GM19043 (cell line): ENCODE data around the gene SPATA20.

ENCODE experiments used
- ATAC-seq: cut with Tn5 transposase; IDR thresholded peaks from one replicate; pipeline ENCODE4 v1.9.1; 2021; ENCODE audit warnings: low read depth; ENCODE audit not compliant: unreplicated experiment

SPATA20 gene

DNA sequence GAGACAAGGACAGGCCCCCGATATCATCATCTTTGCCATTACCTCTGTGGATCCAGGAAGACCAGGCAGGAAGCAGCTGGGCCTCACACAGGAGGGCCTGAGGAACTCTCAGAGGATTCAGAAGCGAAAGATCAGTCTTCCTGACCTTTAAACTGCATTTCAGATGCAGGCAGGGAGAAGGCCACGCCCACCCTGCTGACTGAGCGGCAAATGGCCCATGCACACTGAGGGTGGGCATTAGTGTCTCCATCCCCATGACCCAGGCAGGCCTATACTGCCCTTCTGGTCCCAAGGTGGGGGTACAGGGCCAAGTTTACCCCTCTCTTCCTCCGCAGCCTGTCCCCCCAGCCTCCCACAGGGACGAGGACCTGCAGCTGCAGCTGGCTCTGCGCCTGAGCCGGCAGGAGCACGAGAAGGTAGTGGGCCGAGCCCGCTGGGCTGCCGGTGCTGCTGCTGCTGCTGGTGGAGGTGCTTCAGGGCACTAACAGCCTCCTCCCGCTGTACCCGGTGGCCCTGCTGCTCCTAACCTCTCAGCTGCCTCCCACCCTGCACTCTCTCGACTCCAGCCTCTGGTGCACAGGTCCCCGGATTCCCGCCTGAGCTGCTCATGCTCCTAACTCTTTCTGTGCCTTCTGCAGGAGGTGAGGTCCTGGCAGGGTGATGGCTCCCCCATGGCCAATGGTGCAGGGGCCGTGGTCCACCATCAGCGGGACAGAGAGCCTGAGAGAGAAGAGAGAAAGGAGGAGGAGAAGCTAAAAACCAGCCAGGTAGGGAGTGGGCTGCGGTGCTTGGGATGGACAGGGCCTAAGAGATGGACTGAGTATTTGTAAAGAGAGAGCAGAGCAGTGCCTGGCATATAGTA lies 8.2 kb upstream of the SPATA20 start:
- ATAC-seq, result no peak

DNA sequence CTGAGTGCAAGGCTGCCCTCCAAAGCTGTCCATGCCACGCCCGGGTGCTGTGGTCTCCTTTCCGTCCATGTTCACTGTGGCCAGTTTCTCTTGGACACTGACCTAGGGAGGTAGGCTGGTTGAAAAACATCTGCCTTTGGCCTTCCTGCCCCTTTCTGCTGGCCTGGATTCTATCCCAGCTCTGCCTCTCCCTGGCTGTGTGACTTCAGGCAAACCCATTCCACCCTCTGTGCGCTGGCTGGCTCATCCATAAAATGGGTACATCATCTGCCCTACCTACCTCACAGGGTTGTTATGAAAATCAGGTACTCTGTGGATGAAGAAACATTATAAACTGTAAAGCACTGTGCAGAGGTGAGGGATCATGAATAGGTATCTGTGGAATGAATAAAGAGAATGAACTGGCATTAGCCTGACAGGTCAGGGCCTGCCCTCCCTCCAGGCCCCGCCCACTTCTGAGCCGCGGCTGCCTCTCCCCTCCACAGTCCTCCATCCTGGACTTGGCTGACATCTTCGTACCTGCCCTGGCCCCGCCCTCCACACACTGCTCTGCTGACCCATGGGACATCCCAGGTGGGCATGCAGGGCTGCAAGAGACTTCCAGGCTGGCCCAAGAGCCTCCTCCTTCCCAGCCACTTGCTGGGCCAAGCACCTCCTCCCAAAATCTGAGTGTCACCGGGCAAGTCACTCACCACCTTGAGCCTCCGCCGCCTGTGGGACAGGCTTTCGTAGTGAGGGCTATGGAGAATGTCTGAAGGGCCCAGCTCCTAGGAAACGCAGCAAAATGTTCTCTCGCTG lies 7.0 kb upstream of the SPATA20 start:
- ATAC-seq, result no peak

DNA sequence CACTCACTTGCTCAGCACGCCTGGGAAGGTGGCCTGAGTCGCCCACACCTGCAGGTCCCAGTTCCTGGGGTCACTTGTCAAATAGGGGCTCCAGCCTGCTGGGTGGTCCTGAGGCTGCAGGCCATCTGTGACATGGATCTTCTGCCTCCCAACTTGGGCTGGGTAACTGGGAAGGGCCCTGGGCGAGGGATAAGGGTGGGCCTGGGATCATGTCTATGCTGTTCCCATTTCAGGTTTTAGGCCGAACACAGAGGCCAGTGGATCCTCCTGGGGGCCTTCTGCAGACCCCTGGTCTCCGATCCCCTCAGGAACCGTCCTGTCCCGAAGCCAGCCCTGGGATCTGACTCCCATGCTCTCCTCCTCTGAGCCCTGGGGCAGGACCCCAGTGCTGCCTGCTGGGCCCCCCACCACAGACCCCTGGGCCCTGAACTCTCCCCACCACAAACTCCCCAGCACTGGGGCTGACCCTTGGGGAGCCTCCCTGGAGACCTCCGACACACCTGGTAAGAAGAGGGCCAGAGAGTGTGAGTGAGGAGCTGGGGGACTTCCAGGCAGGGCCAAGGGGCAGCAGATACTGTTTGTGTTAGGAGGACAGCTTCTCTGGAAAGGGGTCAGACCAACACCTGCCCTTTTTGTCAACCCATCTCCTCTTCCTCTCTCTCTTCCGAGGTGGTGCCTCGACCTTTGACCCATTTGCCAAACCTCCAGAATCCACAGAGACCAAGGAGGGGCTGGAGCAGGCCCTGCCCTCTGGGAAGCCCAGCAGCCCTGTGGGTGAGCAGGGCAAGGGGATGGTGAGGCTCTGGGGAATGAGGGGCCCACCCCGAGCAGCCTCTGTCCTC lies 6.2 kb upstream of the SPATA20 start:
- no peak for ATAC-seq

DNA sequence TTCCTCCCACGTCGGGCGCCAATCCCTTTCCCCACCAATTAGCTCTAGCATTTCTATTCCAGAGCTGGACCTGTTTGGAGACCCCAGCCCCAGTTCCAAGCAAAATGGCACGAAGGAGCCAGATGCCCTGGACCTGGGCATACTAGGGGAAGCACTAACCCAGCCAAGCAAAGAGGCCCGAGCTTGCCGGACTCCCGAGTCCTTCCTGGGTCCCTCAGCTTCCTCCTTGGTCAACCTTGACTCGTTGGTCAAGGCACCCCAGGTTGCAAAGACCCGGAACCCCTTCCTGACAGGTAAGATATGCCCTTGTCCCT lies 5.6 kb upstream of the SPATA20 start:
- no peak for ATAC-seq

DNA sequence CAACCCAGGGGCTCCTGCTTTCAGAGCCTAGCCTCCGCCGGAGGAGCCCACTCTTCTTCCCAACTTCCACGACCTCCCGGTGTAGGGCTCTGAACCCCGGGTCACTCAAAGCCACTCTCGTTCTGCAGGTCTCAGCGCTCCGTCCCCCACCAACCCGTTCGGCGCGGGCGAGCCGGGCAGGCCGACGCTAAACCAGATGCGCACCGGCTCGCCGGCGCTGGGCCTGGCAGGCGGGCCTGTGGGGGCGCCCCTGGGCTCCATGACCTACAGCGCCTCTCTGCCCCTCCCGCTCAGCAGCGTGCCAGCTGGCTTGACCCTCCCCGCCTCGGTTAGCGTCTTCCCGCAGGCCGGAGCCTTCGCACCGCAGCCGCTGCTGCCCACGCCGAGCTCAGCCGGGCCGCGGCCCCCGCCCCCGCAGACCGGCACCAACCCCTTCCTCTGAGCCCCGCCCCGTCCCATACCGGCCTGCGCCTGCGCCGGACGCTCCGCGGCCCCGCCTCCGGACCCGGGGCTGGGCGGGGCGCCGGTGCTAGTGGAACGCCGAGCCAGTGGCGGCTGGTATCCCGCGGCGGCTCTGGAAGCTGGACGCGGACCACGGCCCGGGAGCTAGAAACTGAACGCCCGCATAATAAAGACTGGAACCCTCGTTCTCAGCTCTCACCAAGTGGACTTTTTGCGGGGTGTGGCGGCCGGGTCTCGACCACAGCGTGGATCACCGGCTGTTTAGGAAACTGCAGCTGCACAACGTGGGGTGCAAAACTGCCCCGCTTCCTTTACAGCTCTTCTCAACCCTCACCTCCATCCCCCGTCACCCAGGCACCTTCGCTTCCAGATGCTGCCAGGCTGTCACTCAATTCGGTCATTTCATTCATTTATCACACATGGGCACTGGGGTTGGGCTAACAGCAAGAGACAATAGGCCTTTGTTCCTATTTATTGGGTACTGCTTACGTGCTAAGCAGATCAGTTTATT lies 5.0 kb upstream of the SPATA20 start:
- peak; percentile 71 for ATAC-seq

DNA sequence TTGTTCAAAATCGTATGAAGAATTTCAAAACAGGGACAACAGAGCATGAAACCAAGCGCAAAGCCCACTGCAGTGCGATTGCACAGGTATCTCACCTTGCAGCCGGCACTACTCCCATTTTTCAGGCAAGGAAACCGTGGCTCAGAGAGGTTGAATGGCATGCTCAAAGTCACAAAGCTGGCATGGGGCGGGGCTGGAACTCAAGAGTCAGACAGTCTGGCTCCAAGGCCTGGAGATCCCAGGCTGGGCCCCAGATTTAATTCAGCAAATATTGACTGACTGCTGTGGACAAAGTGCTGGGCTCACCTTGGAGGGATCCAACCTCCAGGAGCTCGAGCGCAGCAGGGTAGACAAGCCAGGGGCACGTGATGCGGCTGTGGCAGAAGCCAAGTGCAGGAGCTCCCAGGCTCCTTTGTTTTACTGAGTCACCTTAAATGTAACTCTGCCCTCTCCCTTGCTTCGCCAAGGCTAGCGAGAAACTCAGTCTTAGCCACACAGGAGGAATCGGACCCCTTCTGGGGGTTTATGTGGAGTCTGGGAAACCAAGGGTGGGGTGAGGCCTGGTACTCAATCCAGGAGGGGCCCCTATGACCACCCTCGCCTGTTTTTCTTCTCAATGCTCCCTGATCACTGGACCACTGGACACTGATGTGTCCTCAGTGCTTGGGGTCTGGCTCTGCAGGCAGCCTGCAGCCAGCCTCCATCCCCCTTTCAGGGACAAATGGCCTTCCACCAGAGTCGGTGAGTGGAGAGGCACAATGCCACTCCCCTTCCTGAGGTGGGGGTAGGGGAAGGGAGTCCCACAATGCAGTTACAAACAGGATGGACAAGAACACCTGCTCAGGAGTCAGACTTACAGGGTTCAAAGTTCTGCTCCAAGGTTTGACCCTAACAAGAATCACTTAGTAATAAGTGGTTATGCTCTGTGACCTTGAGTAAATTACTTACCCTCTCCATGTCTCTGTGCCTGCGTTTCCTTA lies 3.9 kb upstream of the SPATA20 start:
- no peak for ATAC-seq

DNA sequence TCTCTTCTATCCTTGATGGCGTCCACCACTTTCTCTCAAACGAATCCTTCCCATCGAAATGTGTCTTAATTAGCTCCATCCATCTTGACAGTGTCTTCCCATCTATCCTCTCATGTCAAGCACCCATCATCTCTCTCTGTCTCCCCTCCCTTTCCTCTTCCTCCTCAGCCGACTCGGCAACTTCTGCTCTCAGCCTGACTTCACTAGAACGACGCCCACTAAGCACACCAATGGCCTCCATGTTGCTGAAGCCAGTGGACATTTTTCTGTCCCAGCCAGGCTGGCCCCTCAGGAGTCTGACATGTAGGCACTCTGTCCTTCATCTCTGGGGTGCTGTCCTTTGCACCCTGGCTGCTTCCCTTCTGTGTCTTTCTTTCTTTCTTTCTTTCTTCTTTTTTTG lies 2.5 kb upstream of the SPATA20 start:
- ATAC-seq, result no peak

DNA sequence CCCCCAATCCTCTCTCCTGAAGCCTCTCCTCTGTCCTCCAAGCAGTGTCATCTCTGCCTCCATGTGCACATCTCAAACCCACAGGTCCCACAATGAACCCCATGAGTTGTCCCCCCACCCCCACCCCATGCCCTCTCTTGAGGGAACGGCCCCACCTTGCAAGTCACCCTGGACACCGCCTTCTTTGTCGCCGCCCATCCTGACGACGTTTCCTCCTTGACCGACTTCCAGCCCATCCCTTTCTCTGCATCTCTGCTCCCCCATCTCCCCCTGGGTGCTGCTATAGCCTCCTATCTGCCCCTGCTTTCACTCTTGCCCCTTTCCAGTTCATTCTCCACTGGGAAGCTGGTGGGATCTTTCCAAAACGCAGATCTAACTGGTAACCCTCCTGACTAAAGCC lies 1.7 kb upstream of the SPATA20 start:
- ATAC-seq, result no peak

DNA sequence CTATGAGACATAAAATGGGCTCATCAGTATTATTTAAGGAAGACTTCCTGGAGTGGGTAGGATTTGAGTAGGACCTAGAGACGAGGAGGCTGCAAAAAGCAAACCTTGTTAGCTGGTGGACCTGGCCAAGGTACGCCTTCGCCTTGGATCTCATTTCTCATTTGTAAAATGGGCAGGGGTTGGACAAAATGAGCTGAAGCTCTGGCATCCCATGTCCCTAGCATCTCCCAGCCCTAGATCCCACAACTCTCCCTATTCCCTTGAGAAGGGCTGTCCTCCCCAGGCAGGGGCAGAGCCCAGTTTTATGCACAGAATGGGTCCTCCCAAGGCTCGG lies 306 bp upstream of the SPATA20 start:
- no peak for ATAC-seq

DNA sequence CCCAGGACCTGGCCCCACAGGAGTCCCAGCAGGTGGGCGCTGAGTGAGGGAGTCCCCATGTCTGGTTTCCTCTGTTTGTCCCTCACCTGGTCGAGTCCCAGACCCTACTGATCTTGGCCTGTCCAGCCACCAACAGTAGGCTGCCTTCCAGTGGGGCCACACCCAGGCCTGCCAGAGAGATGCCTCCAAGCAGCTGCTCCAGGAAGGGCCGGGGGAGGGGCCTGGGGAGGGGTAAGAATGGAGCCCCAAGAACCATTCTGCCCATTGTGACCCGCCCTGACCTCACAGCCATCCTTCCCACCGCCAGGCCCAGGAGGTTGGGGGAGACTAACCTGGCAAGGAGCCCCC lies 736 bp downstream of the SPATA20 start:
- no peak for ATAC-seq

DNA sequence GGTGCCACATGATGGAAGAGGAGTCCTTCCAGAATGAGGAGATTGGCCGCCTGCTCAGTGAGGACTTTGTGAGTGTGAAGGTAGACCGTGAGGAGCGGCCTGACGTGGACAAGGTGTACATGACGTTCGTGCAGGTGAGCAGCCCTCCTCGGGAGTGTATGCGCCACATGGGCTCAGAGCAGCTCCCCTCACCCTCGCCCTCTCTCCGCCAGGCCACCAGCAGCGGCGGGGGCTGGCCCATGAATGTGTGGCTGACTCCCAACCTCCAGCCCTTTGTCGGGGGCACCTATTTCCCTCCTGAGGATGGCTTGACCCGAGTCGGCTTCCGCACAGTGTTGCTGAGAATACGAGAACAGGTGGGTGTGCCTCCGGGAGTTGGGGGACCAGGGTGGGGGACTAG lies 1.9 kb downstream of the SPATA20 start:
- ATAC-seq, result no peak

DNA sequence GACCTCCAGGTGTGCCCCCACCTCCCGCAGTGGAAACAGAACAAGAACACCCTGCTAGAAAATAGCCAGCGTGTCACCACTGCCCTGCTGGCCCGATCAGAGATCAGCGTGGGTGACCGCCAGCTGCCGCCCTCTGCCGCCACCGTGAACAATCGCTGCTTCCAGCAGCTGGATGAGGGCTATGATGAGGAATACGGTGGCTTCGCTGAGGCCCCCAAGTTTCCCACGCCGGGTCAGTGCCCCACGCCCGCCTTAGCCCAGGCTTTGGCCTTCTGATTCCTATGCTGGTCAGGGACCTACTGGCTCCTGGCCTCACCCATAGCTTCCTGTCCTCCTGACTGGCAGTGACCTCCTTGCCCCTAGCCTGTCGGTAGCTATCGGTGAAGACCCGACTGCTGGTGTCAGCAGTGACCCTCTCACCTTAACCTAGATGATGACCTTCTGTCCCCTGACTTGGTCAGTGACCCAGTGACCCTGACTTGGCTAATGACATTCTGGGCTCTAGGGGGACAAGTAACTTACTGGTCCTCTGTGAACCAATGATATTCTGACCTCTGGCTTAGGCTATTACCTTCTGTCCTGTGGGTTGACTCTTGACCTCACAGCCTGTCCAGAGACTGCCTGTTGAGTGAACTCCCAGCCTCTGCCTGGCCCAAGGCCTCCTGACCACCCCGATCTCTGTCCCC lies 2.4 kb downstream of the SPATA20 start:
- ATAC-seq, result no peak

DNA sequence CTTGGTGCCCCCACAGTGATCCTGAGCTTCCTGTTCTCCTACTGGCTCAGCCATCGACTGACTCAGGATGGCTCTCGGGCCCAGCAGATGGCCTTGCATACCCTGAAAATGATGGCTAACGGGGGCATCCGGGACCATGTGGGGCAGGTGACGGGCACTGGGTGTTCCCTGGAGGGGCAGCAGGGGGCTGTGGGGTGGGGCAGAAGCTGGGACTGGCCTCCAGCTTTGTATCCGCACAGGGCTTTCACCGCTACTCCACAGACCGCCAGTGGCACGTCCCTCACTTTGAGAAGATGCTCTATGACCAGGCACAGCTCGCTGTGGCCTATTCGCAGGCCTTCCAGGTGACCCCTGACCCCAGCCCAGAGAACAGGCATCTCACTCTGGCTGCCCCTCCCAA lies 3.0 kb downstream of the SPATA20 start:
- no peak for ATAC-seq

DNA sequence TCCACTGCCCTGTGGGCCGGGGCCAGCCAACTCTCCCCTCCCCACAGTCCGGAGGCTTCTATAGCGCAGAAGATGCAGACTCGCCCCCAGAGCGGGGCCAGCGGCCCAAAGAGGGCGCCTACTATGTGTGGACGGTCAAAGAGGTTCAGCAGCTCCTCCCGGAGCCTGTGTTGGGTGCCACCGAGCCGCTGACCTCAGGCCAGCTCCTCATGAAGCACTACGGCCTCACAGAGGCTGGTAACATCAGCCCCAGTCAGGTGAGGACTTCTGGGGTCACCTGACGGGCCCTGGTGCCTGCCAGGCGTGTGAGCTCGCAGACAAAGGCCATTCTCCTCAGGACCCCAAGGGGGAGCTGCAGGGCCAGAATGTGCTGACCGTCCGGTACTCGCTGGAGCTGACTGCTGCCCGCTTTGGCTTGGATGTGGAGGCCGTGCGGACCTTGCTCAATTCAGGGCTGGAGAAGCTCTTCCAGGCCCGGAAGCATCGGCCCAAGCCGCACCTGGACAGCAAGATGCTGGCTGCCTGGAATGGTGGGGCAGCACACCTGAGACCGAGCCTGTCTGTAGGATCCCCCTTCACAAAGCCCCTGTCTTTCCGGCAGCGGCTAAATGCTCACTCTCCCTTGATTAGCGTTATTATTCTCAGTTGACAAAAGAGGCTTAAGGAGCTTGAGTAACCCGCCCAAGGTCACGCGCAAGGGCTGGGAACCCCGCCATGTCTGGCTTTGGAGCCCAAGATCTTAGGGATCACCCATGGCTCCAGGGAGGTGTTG lies 3.9 kb downstream of the SPATA20 start:
- ATAC-seq, result no peak

DNA sequence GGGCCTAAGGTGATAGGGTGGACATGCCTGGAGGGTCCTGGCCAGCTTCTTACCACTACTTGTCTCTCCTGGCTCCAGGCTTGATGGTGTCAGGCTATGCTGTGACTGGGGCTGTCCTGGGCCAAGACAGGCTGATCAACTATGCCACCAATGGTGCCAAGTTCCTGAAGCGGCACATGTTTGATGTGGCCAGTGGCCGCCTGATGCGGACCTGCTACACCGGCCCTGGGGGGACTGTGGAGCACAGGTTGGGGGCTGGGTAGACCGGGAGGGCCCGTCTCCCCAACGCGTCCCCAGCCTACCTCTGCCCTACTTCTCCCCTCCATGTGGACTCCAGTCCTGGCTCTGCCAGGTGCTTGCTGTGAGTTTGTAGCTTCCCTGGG lies 4.5 kb downstream of the SPATA20 start:
- no peak for ATAC-seq

DNA sequence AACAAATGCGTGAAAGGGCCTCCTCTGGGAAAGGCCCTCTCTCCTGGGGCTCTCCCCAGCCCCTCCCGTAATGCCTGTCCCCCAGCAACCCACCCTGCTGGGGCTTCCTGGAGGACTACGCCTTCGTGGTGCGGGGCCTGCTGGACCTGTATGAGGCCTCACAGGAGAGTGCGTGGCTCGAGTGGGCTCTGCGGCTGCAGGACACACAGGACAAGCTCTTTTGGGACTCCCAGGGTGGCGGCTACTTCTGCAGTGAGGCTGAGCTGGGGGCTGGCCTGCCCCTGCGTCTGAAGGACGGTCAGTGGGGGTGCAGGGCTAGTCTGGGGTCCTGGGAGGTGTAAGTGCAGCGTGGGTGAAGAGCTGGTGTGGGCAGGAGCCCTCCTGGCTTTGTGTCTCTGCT lies 4.9 kb downstream of the SPATA20 start:
- ATAC-seq, result no peak

DNA sequence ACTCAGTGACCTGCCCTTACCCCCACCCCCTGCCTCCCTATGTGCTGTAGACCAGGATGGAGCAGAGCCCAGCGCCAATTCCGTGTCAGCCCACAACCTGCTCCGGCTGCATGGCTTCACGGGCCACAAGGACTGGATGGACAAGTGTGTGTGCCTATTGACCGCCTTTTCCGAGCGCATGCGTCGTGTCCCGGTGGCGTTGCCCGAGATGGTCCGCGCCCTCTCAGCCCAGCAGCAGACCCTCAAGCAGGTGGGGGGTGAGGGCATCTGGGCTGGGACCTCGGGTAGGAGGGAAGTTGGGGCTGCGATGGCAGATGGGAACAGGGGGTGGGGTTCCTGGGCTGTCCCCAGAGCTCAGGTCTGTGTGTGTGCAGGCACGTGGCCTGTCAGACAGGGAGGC lies 7.2 kb downstream of the SPATA20 start:
- ATAC-seq, result no peak

DNA sequence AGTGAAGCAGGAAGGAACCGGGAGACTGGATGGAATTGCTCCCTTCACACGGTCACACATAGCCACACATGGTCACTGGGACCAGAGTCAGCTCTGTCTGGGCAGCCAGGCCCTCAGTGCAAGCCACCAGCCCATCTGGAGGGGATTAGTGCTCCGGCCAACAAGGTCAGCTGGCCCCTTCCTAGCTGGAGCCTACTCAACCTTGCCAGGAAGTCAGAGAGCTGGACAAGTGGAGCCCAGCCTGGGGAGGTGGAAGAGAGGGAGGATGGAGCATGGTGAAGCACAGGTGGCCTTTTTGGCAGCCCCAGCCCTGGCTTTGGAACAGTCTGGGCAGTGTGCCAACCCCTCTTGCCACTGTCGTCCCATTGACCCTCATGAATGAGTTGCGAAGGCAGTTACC lies 9.8 kb downstream of the SPATA20 start:
- no peak for ATAC-seq
